Panc1 (cell line): ENCODE data around the gene THSD7B. TPM values are rescaled to one million over a fixed set of nuclear protein-coding genes. Genes with fewer than 3 reads are reported as not detected.

Experiments used
- ATAC-seq: fragments of 200-7000 bp; cut with Tn5 transposase; 2 replicates; pipeline ENCODE4 v1.9.1; 2020; ENCODE audit warnings: mild to moderate bottlenecking, moderate library complexity
- BruUV-seq: library from RNA; stranded (reverse); fragments of 400-500 nt; replicated peaks from 2 replicates; lab custom pipeline; 2021; lab: Mats Ljungman, UMichigan
- CTCF ChIA-PET: fragments of 300-600 bp; sonication (Branson Sonifier 250); formaldehyde crosslinking; loops from one replicate; lab custom pipeline; 2022; ENCODE audit warnings: antibody characterized with exemption; lab: Charles Lee
- POLR2A ChIA-PET: fragments of 300-600 bp; sonication (Branson Sonifier 250); formaldehyde crosslinking; loops from one replicate; lab custom pipeline; 2022; ENCODE audit warnings: antibody characterized with exemption; lab: Charles Lee
- DNase-seq: peaks from one replicate; pipeline ENCODE4 v3.0.0-alpha.2; 2010; ENCODE audit warnings: low read depth, low spot score
- H3K27ac ChIP-seq: 2 replicates; pipeline ENCODE4 v1.5.1; 2011; ENCODE audit warnings: mild to moderate bottlenecking, low read length, inconsistent platforms
- H3K27me3 ChIP-seq: fragments of 200-500 bp; sonication (Bioruptor generic); 2 replicates; pipeline ENCODE4 v1.6.0; 2014; ENCODE audit warnings: low read length, inconsistent platforms; ENCODE audit not compliant: control insufficient read depth, insufficient read depth
- H3K36me3 ChIP-seq: fragments of 200-500 bp; sonication (Bioruptor generic); 2 replicates; pipeline ENCODE4 v1.5.1; 2014; ENCODE audit warnings: inconsistent platforms, mild to moderate bottlenecking, low read length, moderate library complexity; ENCODE audit not compliant: control insufficient read depth, insufficient read depth
- H3K4me1 ChIP-seq: 2 replicates; pipeline ENCODE4 v1.5.1; 2011; ENCODE audit warnings: inconsistent platforms, mild to moderate bottlenecking, low read length, moderate library complexity; ENCODE audit not compliant: control insufficient read depth, insufficient read depth
- H3K4me3 ChIP-seq, 2 experiments: 2 replicates each; pipeline ENCODE4 v1.5.1; 2011 to 2012; ENCODE audit warnings: low read depth in 2 of 2, low read length in 2 of 2, mild to moderate bottlenecking in 2 of 2, inconsistent platforms in 1 of 2, moderate library complexity in 1 of 2
- H3K9me3 ChIP-seq: fragments of 200-500 bp; sonication (Bioruptor generic); 2 replicates; pipeline ENCODE4 v1.5.1; 2014; ENCODE audit warnings: low read depth, mild to moderate bottlenecking, inconsistent platforms, low read length, moderate library complexity; ENCODE audit not compliant: control insufficient read depth, insufficient read depth
- POLR2AphosphoS5 ChIP-seq: IDR thresholded peaks from 2 replicates; pipeline ENCODE4 v1.6.1; 2012; ENCODE audit warnings: mild to moderate bottlenecking, low read depth, low read length, moderate library complexity
- SIN3A ChIP-seq: IDR thresholded peaks from 2 replicates; pipeline ENCODE4 v1.6.1; 2012; ENCODE audit warnings: low read depth, mild to moderate bottlenecking, low read length, moderate library complexity, borderline replicate concordance; ENCODE audit not compliant: insufficient read depth
- TCF7L2 ChIP-seq: IDR thresholded peaks from 2 replicates; pipeline ENCODE4 v1.6.1; 2011; ENCODE audit warnings: mild to moderate bottlenecking, low read depth, low read length, inconsistent platforms
- in situ Hi-C: cut with HindIII; loops from 2 replicates; pipeline ENCODE4 v1.10.0; 2016; ENCODE audit warnings: low sequenced_read_pairs, low pct_unique_long_range_greater_than_20kb
- intact Hi-C: fragments of 100-400 bp; cut with micrococcal nuclease; formaldehyde crosslinking; loops from one replicate; pipeline ENCODE4 v1.10.0; 2022; ENCODE audit not compliant: unreplicated experiment
- total RNA-seq: library from RNA; stranded (reverse); gene quantifications from one replicate; pipeline ENCODE4 v1.2.1, GENCODE V29; 2021; ENCODE audit not compliant: unreplicated experiment
- TF ChIP-seq, protein P1 (sequence below), 2 experiments: IDR thresholded peaks; 2 replicates each; pipeline ENCODE4 v1.6.1; 2011 to 2012; ENCODE audit warnings: low read depth in 2 of 2, control low read depth in 1 of 2, low read length in 1 of 2, mild to moderate bottlenecking in 1 of 2, moderate library complexity in 1 of 2; ENCODE audit not compliant: insufficient read depth in 1 of 2
- TF ChIP-seq, protein P2 (sequence below): fragments of 450-650 bp; IDR thresholded peaks from 2 replicates; pipeline ENCODE4 v1.5.1; 2017; ENCODE audit warnings: mild to moderate bottlenecking

The THSD7B gene
- total RNA-seq, 1 experiment from 2014 or later: not detected

DNA sequence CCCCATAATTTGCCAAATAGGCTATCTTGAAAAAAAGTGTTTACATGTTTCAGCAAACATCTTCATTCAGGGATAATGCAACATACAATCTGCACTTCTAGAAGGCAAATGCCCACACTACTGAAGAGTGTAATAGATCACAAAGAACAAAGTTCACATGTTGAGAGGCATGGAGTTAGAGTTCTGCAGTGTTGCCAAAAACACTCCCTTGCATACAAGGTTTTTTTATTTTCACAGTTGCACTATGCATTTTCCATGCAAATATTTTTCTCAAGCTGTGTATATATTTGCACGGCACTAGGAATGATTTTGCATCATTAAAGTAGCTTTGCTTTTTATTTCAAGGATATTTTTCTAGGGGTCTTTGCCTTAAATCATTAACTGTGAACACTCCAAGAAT is 409.9 kb downstream of the THSD7B start:
- BruUV-seq: no TSS peak
- TF ChIP-seq SIN3A: no peak
- in situ Hi-C loops (no loop called here), intact Hi-C loops (no loop called here)
- no peaks in the 10 kb centered on the region for H3K27me3 ChIP-seq
- ChIA-PET CTCF (no interaction called here), POLR2A (no interaction called here)
- H3K9me3 ChIP-seq: no peaks in the 10 kb centered on the region
- no peak overlapping the region for H3K27ac ChIP-seq
- no peak for ATAC-seq
- H3K4me1 ChIP-seq: 0 out of 2 replicates have a peak, but pooled peaks cover 2% of the 10 kb centered on the region
- no peaks in the 10 kb centered on the region for H3K36me3 ChIP-seq
- DNase-seq: no peak
- H3K4me3 ChIP-seq: no peak overlapping the region

DNA sequence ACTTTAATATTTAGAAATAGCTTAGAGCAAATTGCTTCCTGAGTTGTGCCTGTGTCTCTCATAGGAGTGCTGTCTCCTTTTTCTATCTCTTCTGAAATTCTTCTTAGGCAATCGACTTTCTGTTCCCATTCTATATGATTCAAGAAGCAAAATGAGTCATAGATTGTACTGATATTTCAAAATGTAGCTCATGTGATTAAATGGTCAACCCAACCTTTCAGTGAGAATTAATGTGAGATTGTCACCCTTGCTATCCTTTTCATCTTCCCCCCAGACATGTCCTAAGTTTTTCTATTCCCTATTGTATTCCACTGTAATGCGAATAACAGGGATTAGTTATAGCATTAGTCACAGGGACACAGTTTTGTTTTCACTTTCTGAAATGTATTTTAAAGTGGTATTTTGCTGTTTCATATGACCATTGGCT is 413.6 kb downstream of the THSD7B start:
- peak; percentile 38 for DNase-seq
- CTCF ChIA-PET: no interaction called here

DNA sequence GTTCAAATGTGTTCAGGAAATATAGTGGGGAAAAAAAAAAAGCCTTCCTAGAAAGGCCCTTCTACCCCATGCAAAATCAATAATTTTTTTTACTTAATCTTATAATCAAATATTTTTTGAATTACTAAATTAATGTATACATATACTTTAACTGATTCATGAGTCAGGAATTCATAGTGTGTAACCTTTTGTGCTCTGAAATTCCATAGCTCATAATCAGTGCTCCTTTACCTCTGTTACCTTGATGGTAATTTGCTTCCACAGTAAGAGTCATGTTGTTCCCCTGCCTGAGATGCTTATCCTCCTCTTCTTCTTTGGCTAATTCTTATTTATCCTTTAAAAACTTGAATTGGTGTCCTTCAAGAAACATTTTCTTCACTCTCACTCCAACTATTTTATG is 414.2 kb downstream of the THSD7B start:
- H3K27ac ChIP-seq: no peak overlapping the region
- CTCF ChIA-PET: interaction anchor here (0.7 kb wide), 1 partner anchor 11 kb away, joined by 3 read pairs; no protein-coding TSS in a partner anchor
- in situ Hi-C loops: no loop called here

More for the DNA sequence above, 413.6 kb downstream of the THSD7B start:
- Histone ChIP-seq H3K4me3 (no peak overlapping the region), H3K36me3 (no peaks in the 10 kb centered on the region), H3K27ac (no peak overlapping the region), H3K4me1 (0 out of 2 replicates have a peak, but pooled peaks cover 2% of the 10 kb centered on the region), H3K9me3 (no peaks in the 10 kb centered on the region), H3K27me3 (no peaks in the 10 kb centered on the region)
- in situ Hi-C loops: no loop called here
- TF ChIP-seq TCF7L2: no peak
- TF ChIP-seq SIN3A: no peak
- TF ChIP-seq, protein P1, sequence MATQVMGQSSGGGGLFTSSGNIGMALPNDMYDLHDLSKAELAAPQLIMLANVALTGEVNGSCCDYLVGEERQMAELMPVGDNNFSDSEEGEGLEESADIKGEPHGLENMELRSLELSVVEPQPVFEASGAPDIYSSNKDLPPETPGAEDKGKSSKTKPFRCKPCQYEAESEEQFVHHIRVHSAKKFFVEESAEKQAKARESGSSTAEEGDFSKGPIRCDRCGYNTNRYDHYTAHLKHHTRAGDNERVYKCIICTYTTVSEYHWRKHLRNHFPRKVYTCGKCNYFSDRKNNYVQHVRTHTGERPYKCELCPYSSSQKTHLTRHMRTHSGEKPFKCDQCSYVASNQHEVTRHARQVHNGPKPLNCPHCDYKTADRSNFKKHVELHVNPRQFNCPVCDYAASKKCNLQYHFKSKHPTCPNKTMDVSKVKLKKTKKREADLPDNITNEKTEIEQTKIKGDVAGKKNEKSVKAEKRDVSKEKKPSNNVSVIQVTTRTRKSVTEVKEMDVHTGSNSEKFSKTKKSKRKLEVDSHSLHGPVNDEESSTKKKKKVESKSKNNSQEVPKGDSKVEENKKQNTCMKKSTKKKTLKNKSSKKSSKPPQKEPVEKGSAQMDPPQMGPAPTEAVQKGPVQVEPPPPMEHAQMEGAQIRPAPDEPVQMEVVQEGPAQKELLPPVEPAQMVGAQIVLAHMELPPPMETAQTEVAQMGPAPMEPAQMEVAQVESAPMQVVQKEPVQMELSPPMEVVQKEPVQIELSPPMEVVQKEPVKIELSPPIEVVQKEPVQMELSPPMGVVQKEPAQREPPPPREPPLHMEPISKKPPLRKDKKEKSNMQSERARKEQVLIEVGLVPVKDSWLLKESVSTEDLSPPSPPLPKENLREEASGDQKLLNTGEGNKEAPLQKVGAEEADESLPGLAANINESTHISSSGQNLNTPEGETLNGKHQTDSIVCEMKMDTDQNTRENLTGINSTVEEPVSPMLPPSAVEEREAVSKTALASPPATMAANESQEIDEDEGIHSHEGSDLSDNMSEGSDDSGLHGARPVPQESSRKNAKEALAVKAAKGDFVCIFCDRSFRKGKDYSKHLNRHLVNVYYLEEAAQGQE (IDR thresholded peaks at IDR 0.05; ENCODE audit: insufficient read depth in 1 of 2, low read depth in 2 of 2, low read length in 1 of 2): no peak
- no peak for TF ChIP-seq POLR2AphosphoS5
- TF ChIP-seq, protein P2, sequence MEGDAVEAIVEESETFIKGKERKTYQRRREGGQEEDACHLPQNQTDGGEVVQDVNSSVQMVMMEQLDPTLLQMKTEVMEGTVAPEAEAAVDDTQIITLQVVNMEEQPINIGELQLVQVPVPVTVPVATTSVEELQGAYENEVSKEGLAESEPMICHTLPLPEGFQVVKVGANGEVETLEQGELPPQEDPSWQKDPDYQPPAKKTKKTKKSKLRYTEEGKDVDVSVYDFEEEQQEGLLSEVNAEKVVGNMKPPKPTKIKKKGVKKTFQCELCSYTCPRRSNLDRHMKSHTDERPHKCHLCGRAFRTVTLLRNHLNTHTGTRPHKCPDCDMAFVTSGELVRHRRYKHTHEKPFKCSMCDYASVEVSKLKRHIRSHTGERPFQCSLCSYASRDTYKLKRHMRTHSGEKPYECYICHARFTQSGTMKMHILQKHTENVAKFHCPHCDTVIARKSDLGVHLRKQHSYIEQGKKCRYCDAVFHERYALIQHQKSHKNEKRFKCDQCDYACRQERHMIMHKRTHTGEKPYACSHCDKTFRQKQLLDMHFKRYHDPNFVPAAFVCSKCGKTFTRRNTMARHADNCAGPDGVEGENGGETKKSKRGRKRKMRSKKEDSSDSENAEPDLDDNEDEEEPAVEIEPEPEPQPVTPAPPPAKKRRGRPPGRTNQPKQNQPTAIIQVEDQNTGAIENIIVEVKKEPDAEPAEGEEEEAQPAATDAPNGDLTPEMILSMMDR: no peak
- POLR2A ChIA-PET: no interaction called here
- ATAC-seq: peak; percentile 42
- BruUV-seq: no TSS peak
- intact Hi-C loops: no loop called here

More for the DNA sequence above, 414.2 kb downstream of the THSD7B start:
- ATAC-seq (peak; percentile 82), DNase-seq (no peak)
- POLR2A ChIA-PET: no interaction called here
- no peaks in the 10 kb centered on the region for H3K9me3 ChIP-seq
- no peaks in the 10 kb centered on the region for H3K36me3 ChIP-seq
- H3K4me3 ChIP-seq: no peak overlapping the region
- intact Hi-C loops: no loop called here
- BruUV-seq: no TSS peak
- no peaks in the 10 kb centered on the region for H3K27me3 ChIP-seq
- no peak for TF ChIP-seq SIN3A
- TF ChIP-seq, protein P1 (IDR thresholded peaks at IDR 0.05; ENCODE audit: insufficient read depth in 1 of 2, low read depth in 2 of 2, low read length in 1 of 2): no peak
- TF ChIP-seq POLR2AphosphoS5: no peak
- TF ChIP-seq TCF7L2: no peak
- H3K4me1 ChIP-seq: 0 out of 2 replicates have a peak, but pooled peaks cover 2% of the 10 kb centered on the region
